ENCODE measurements around the gene PTH2.

Gene PTH2

GRCh38 chr19:49459388-49459787, 36.1 kb upstream of the PTH2 start:
- no peak overlapping the region for H3K27ac ChIP-seq
- no peak for DNase-seq
- H3K36me3 ChIP-seq: peaks cover 11% of the 10 kb centered on the region
- H3K27me3 ChIP-seq (ENCODE audit: insufficient read depth, low read depth, severe bottlenecking): no peaks in the 10 kb centered on the region
- no peak overlapping the region for H3K4me3 ChIP-seq (ENCODE audit: low read depth, low read length)
- TF ChIP-seq, protein P1, sequence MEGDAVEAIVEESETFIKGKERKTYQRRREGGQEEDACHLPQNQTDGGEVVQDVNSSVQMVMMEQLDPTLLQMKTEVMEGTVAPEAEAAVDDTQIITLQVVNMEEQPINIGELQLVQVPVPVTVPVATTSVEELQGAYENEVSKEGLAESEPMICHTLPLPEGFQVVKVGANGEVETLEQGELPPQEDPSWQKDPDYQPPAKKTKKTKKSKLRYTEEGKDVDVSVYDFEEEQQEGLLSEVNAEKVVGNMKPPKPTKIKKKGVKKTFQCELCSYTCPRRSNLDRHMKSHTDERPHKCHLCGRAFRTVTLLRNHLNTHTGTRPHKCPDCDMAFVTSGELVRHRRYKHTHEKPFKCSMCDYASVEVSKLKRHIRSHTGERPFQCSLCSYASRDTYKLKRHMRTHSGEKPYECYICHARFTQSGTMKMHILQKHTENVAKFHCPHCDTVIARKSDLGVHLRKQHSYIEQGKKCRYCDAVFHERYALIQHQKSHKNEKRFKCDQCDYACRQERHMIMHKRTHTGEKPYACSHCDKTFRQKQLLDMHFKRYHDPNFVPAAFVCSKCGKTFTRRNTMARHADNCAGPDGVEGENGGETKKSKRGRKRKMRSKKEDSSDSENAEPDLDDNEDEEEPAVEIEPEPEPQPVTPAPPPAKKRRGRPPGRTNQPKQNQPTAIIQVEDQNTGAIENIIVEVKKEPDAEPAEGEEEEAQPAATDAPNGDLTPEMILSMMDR (IDR thresholded peaks at IDR 0.05; ENCODE audit: low read depth, low read length): no peak
- H3K9me3 ChIP-seq (ENCODE audit: severe bottlenecking): no peaks in the 10 kb centered on the region

GRCh38 chr19:49458567-49458903, 35.3 kb upstream of the PTH2 start:
- Histone ChIP-seq H3K36me3 (peaks cover 11% of the 10 kb centered on the region), H3K4me3 (ENCODE audit: low read depth, low read length) (no peak overlapping the region), H3K9me3 (ENCODE audit: severe bottlenecking) (no peaks in the 10 kb centered on the region), H3K27ac (no peak overlapping the region), H3K27me3 (ENCODE audit: insufficient read depth, low read depth, severe bottlenecking) (no peaks in the 10 kb centered on the region)
- TF ChIP-seq, protein P1 (IDR thresholded peaks at IDR 0.05; ENCODE audit: low read depth, low read length): no peak
- no peak for DNase-seq

DNA sequence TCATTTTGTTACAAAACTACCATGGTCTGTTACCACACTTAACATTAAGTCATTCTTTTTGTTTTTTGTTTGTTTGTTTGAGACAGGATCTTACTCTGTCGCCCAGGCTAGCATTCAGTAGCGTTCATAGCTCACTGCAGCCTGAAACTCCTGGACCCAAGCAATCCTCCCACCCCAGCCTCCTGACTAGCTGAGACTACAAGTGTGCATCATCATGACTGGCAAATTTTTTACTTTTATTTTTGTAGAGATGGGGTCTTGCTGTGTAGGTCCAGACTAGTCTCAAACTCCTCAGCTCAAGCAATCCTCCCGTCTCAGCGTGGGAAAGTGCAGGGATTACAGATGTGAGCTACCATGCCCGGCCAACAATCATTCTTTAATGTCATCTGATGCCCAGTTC, 33.1 kb upstream of the PTH2 start:
- no peak overlapping the region for H3K27ac ChIP-seq
- no peaks in the 10 kb centered on the region for H3K9me3 ChIP-seq (ENCODE audit: severe bottlenecking)
- no peak overlapping the region for H3K4me3 ChIP-seq (ENCODE audit: low read depth, low read length)
- peaks cover 10% of the 10 kb centered on the region for H3K36me3 ChIP-seq
- H3K27me3 ChIP-seq (ENCODE audit: insufficient read depth, low read depth, severe bottlenecking): no peaks in the 10 kb centered on the region
- TF ChIP-seq, protein P1 (IDR thresholded peaks at IDR 0.05; ENCODE audit: low read depth, low read length): no peak
- no peak for DNase-seq

GRCh38 chr19:49455773-49456172, 32.5 kb upstream of the PTH2 start:
- peaks cover 11% of the 10 kb centered on the region for H3K36me3 ChIP-seq
- TF ChIP-seq, protein P1 (IDR thresholded peaks at IDR 0.05; ENCODE audit: low read depth, low read length): no peak
- no peak overlapping the region for H3K4me3 ChIP-seq (ENCODE audit: low read depth, low read length)
- H3K27me3 ChIP-seq (ENCODE audit: insufficient read depth, low read depth, severe bottlenecking): no peaks in the 10 kb centered on the region
- no peak overlapping the region for H3K27ac ChIP-seq
- no peaks in the 10 kb centered on the region for H3K9me3 ChIP-seq (ENCODE audit: severe bottlenecking)
- DNase-seq: no peak

GRCh38 chr19:49453757-49454240, 30.6 kb upstream of the PTH2 start:
- Histone ChIP-seq H3K9me3 (ENCODE audit: severe bottlenecking) (no peaks in the 10 kb centered on the region), H3K4me3 (ENCODE audit: low read depth, low read length) (peak overlapping the region; percentile 72), H3K36me3 (peaks cover 18% of the 10 kb centered on the region), H3K27me3 (ENCODE audit: insufficient read depth, low read depth, severe bottlenecking) (no peaks in the 10 kb centered on the region), H3K27ac (peak overlapping the region; percentile 96)
- TF ChIP-seq, protein P1 (IDR thresholded peaks at IDR 0.05; ENCODE audit: low read depth, low read length): no peak
- DNase-seq: no peak

GRCh38 chr19:49453013-49453756, 29.9 kb upstream of the PTH2 start, which contains the start of gene ALDH16A1:
ALDH16A1 (plus strand) TSS chr19:49453225; CDS start chr19:49453332, 107 bp downstream.
- H3K27ac ChIP-seq: peak within 1 kb of the TSS; percentile 96
- no peaks in the 10 kb centered on the region for H3K9me3 ChIP-seq (ENCODE audit: severe bottlenecking)
- peaks cover 25% of the 10 kb centered on the region for H3K36me3 ChIP-seq
- no peaks in the 10 kb centered on the region for H3K27me3 ChIP-seq (ENCODE audit: insufficient read depth, low read depth, severe bottlenecking)
- peak; percentile 98 for DNase-seq
- H3K4me3 ChIP-seq (ENCODE audit: low read depth, low read length): peak within 1 kb of the TSS; percentile 72
- TF ChIP-seq, protein P1 (IDR thresholded peaks at IDR 0.05; ENCODE audit: low read depth, low read length): no peak

Measured in WERI-Rb-1 (cell line).